Fibroblast of upper back skin (primary cell): ENCODE measurements around the gene SMIM22.
A peak's percentile ranks its signal among the peaks of the same experiment; 100 is the strongest.

Experiments
- DNase-seq: peaks from one replicate; pipeline ENCODE4 v3.0.0-alpha.2; 2013

Gene SMIM22

GRCh38 chr16:4797805-4798252 is 2.7 kb downstream of the SMIM22 start:
- DNase-seq: no peak

- DNase-seq: no peak
Measured at GRCh38 chr16:4798456-4798855, 3.3 kb downstream of the SMIM22 start.

- DNase-seq: no peak
Measured at GRCh38 chr16:4799171-4799855, 4.1 kb downstream of the SMIM22 start.

GRCh38 chr16:4800290-4801041 is 5.3 kb downstream of the SMIM22 start:
- no peak for DNase-seq

- DNase-seq: no peak
Measured at GRCh38 chr16:4801051-4801961, 6.1 kb downstream of the SMIM22 start.

- peak; percentile 11 for DNase-seq
Measured at GRCh38 chr16:4801962-4802658, 6.9 kb downstream of the SMIM22 start, which contains the start of gene ROGDI. Gene ROGDI, minus strand, starts transcription at chr16:4802633. Its CDS starts 62 bp downstream, at chr16:4802571.

- peak; percentile 92 for DNase-seq
Measured at GRCh38 chr16:4802659-4803287, 7.6 kb downstream of the SMIM22 start.

GRCh38 chr16:4803401-4803844 is 8.3 kb downstream of the SMIM22 start:
- peak; percentile 31 for DNase-seq

GRCh38 chr16:4803898-4804762 is 9.0 kb downstream of the SMIM22 start:
- no peak for DNase-seq

GRCh38 chr16:4805231-4805630 is 10.1 kb downstream of the SMIM22 start:
- DNase-seq: no peak

GRCh38 chr16:4806280-4806679 is 11.1 kb downstream of the SMIM22 start:
- no peak for DNase-seq

GRCh38 chr16:4811242-4811641 is 16.1 kb downstream of the SMIM22 start:
- no peak for DNase-seq

GRCh38 chr16:4811773-4812172 is 16.6 kb downstream of the SMIM22 start:
- DNase-seq: no peak

GRCh38 chr16:4813251-4814003 is 18.3 kb downstream of the SMIM22 start:
- no peak for DNase-seq

- no peak for DNase-seq
Measured at GRCh38 chr16:4814046-4814445, 18.9 kb downstream of the SMIM22 start.

GRCh38 chr16:4814542-4815173 is 19.5 kb downstream of the SMIM22 start:
- DNase-seq: no peak

- DNase-seq: no peak
Measured at GRCh38 chr16:4820652-4821051, 25.5 kb downstream of the SMIM22 start.

GRCh38 chr16:4825196-4825595 is 30.0 kb downstream of the SMIM22 start:
- no peak for DNase-seq

GRCh38 chr16:4826526-4826925 is 31.4 kb downstream of the SMIM22 start:
- no peak for DNase-seq

GRCh38 chr16:4826980-4827379 is 31.8 kb downstream of the SMIM22 start:
- DNase-seq: no peak
